KMS-11 (cell line): ENCODE measurements around the gene PCK2.

Source experiments
- H2AFZ ChIP-seq: fragments of 200-600 bp; sonication (generic); 2 replicates; pipeline ENCODE4 v1.6.1; 2016; ENCODE audit warnings: antibody characterized with exemption, mixed run types, low read depth
- H3K27ac ChIP-seq: fragments of 200-600 bp; sonication (generic); 2 replicates; pipeline ENCODE4 v1.6.1; 2016; ENCODE audit warnings: mild to moderate bottlenecking, mixed run types
- H3K27me3 ChIP-seq: fragments of 200-600 bp; sonication (generic); 2 replicates; pipeline ENCODE4 v1.6.1; 2017; ENCODE audit warnings: mild to moderate bottlenecking, low read depth, mixed run types, moderate library complexity; ENCODE audit not compliant: insufficient read depth
- H3K36me3 ChIP-seq: fragments of 200-600 bp; sonication (generic); 2 replicates; pipeline ENCODE4 v1.6.1; 2017; ENCODE audit warnings: mild to moderate bottlenecking, mixed run types; ENCODE audit not compliant: insufficient read depth
- H3K4me1 ChIP-seq: fragments of 200-600 bp; sonication (generic); 2 replicates; pipeline ENCODE4 v1.6.1; 2016; ENCODE audit warnings: mild to moderate bottlenecking, low read depth, mixed run types; ENCODE audit not compliant: poor library complexity, severe bottlenecking
- H3K4me2 ChIP-seq: fragments of 200-600 bp; sonication (generic); 2 replicates; pipeline ENCODE4 v1.7.0; 2016; ENCODE audit warnings: mild to moderate bottlenecking, mixed run types
- H3K4me3 ChIP-seq: fragments of 200-600 bp; sonication (generic); IDR thresholded peaks from 2 replicates; pipeline ENCODE4 v1.6.1; 2017; ENCODE audit warnings: low read depth, low read length, mixed read lengths; ENCODE audit not compliant: insufficient read depth
- H3K79me2 ChIP-seq: fragments of 200-600 bp; sonication (generic); 2 replicates; pipeline ENCODE4 v1.6.1; 2016; ENCODE audit warnings: low read depth, mixed run types; ENCODE audit not compliant: insufficient read depth
- H3K9ac ChIP-seq: fragments of 200-600 bp; sonication (generic); 2 replicates; pipeline ENCODE4 v1.6.1; 2016; ENCODE audit warnings: mild to moderate bottlenecking, mixed run types
- H4K20me1 ChIP-seq: fragments of 200-600 bp; sonication (generic); 2 replicates; pipeline ENCODE4 v1.6.1; 2016; ENCODE audit warnings: mild to moderate bottlenecking, mixed run types; ENCODE audit not compliant: insufficient read depth
- CTCF ChIP-seq: fragments of 200-600 bp; sonication (generic); conservative IDR thresholded peaks from 2 replicates; pipeline ENCODE4 v1.6.1; 2017; ENCODE audit warnings: low read depth, mild to moderate bottlenecking, antibody characterized with exemption, low read length, moderate library complexity, mixed read lengths

Gene PCK2

GRCh38 chr14:24113379-24113800 lies 19.3 kb downstream of the PCK2 start:
- Histone ChIP-seq H3K9ac (peak overlapping the region; percentile 63), H3K27me3 (no peaks in the 10 kb centered on the region), H3K36me3 (no peaks in the 10 kb centered on the region), H3K27ac (peak overlapping the region; percentile 91), H3K4me2 (peak overlapping the region; percentile 68), H2AFZ (peak overlapping the region; percentile 68), H3K4me1 (peaks cover 33% of the 10 kb centered on the region), H4K20me1 (no peaks in the 10 kb centered on the region), H3K4me3 (no peak overlapping the region), H3K79me2 (no peaks in the 10 kb centered on the region)
- TF ChIP-seq CTCF = no peak

- no peaks in the 10 kb centered on the region for H3K27me3 ChIP-seq
- no peak overlapping the region for H3K4me3 ChIP-seq
- H3K79me2 ChIP-seq = no peaks in the 10 kb centered on the region
- no peaks in the 10 kb centered on the region for H4K20me1 ChIP-seq
- H3K4me1 ChIP-seq = peaks cover 28% of the 10 kb centered on the region
- H2AFZ ChIP-seq = peak overlapping the region; percentile 68
- no peaks in the 10 kb centered on the region for H3K36me3 ChIP-seq
- TF ChIP-seq CTCF = no peak
- H3K4me2 ChIP-seq = peak overlapping the region; percentile 68
- H3K27ac ChIP-seq = peak overlapping the region; percentile 91
- peak overlapping the region; percentile 63 for H3K9ac ChIP-seq
These were observed 19.9 kb downstream of the PCK2 start for GRCh38 chr14:24113801-24114531.

- no peaks in the 10 kb centered on the region for H3K36me3 ChIP-seq
- H3K27me3 ChIP-seq = no peaks in the 10 kb centered on the region
- no peaks in the 10 kb centered on the region for H4K20me1 ChIP-seq
- TF ChIP-seq CTCF = peak; percentile 43; the same call in 1 of the 2 replicates
- peak within 1 kb of the TSS; percentile 63 for H3K9ac ChIP-seq
- H3K4me2 ChIP-seq = peak within 1 kb of the TSS; percentile 78
- no peak within 1 kb of the TSS for H3K4me3 ChIP-seq
- H3K4me1 ChIP-seq = peaks cover 20% of the 10 kb centered on the region
- no peaks in the 10 kb centered on the region for H3K79me2 ChIP-seq
- peak within 1 kb of the TSS; percentile 68 for H2AFZ ChIP-seq
- peak within 1 kb of the TSS; percentile 91 for H3K27ac ChIP-seq
These were observed 20.7 kb downstream of the PCK2 start, which contains the start of the genes DCAF11 and NRL for GRCh38 chr14:24114532-24115421. DCAF11 (plus strand) TSS chr14:24114777; CDS start chr14:24115595, 818 bp downstream. NRL (minus strand) TSS chr14:24114949; CDS start chr14:24082848, 32,101 bp downstream.

GRCh38 chr14:24115422-24116127 lies 21.5 kb downstream of the PCK2 start:
- no peaks in the 10 kb centered on the region for H4K20me1 ChIP-seq
- no peak for TF ChIP-seq CTCF
- H3K27ac ChIP-seq = peak overlapping the region; percentile 91; the same call in 1 of the 2 replicates
- H2AFZ ChIP-seq = peak overlapping the region; percentile 68
- H3K4me2 ChIP-seq = peak overlapping the region; percentile 78
- no peaks in the 10 kb centered on the region for H3K79me2 ChIP-seq
- H3K4me1 ChIP-seq = peaks cover 13% of the 10 kb centered on the region
- no peaks in the 10 kb centered on the region for H3K36me3 ChIP-seq
- H3K9ac ChIP-seq = peak overlapping the region; percentile 63; the same call in 1 of the 2 replicates
- H3K27me3 ChIP-seq = no peaks in the 10 kb centered on the region
- H3K4me3 ChIP-seq = no peak overlapping the region
